Endothelial cell of umbilical vein (primary cell): ENCODE results near the gene OVOL2. TPM values are rescaled to one million over a fixed set of nuclear protein-coding genes. Genes with fewer than 3 reads are reported as not detected.

Experiments used
- BruUV-seq: library from RNA; stranded (reverse); fragments of 400-500 nt; replicated peaks from 2 replicates; lab custom pipeline; 2021; lab: Mats Ljungman, UMichigan
- CTCF ChIA-PET: fragments of 300-600, 350-600 bp; sonication (Branson Sonifier 250); formaldehyde crosslinking; loops from one replicate; lab custom pipeline; 2021; ENCODE audit warnings: antibody characterized with exemption, inconsistent platforms; lab: Charles Lee
- POLR2A ChIA-PET: fragments of 300-600, 350-600 bp; sonication (Branson Sonifier 250); formaldehyde crosslinking; loops from one replicate; lab custom pipeline; 2021; ENCODE audit warnings: antibody characterized with exemption, inconsistent platforms; lab: Charles Lee
- DNase-seq: peaks from one replicate; pipeline ENCODE4 v3.0.0-alpha.2; 2011; ENCODE audit warnings: low read depth, low spot score
- FAIRE-seq: peaks from 2 replicates; lab custom pipeline; 2011; peaks lifted over from hg19 to GRCh38; lab: Jason Lieb, UNC
- H2AFZ ChIP-seq: 2 replicates; pipeline ENCODE4 v1.6.0; 2012; ENCODE audit warnings: low read depth, low read length, control low read depth, inconsistent platforms
- H3K27ac ChIP-seq: 2 replicates; pipeline ENCODE4 v1.5.1; 2011; ENCODE audit warnings: low read depth, mild to moderate bottlenecking, control low read depth, low read length, moderate library complexity; ENCODE audit not compliant: insufficient read depth
- H3K27me3 ChIP-seq, 2 experiments: 2 replicates each; pipeline versions ENCODE4 v1.6.0 to v1.6.1; 2011; ENCODE audit warnings: low read length in 2 of 2, mixed read lengths in 1 of 2; ENCODE audit not compliant: control insufficient read depth in 2 of 2, insufficient read depth in 2 of 2
- H3K36me3 ChIP-seq, 2 experiments: 2 replicates in 1 of 2; 3 replicates in 1 of 2; pipeline ENCODE4 v1.5.1; 2011; ENCODE audit warnings: low read length in 2 of 2, mild to moderate bottlenecking in 1 of 2, moderate library complexity in 1 of 2; ENCODE audit not compliant: control insufficient read depth in 2 of 2, insufficient read depth in 2 of 2; ENCODE audit errors: extremely low read depth in 1 of 2
- H3K4me1 ChIP-seq: 3 replicates; pipeline ENCODE4 v1.5.1; 2011; ENCODE audit warnings: mild to moderate bottlenecking, low read length; ENCODE audit not compliant: control insufficient read depth, insufficient read depth; ENCODE audit errors: extremely low read depth
- H3K4me2 ChIP-seq: 2 replicates; pipeline ENCODE4 v1.6.1; 2011; ENCODE audit warnings: low read length, control low read depth, mixed read lengths; ENCODE audit not compliant: insufficient read depth
- H3K4me3 ChIP-seq, 3 experiments: fragments of 200-600 bp in 1 of 3; sonication (generic), shearing (Covaris generic) in 1 of 3; replicated peaks in 1 of 3; 2 replicates each; pipeline ENCODE4 v1.5.1; 2011 to 2016; ENCODE audit warnings: control low read depth in 3 of 3, low read length in 3 of 3, mild to moderate bottlenecking in 2 of 3, inconsistent platforms in 1 of 3, low read depth in 1 of 3, moderate library complexity in 1 of 3; ENCODE audit not compliant: insufficient read depth in 1 of 3
- H3K79me2 ChIP-seq: 2 replicates; pipeline ENCODE4 v1.6.0; 2012; ENCODE audit warnings: low read length, inconsistent platforms; ENCODE audit not compliant: control insufficient read depth, insufficient read depth
- H3K9ac ChIP-seq: replicated peaks from 2 replicates; pipeline ENCODE3; 2011; ENCODE audit warnings: low read length, control low read depth; ENCODE audit not compliant: insufficient read depth; ENCODE audit errors: extremely low read depth
- H3K9me1 ChIP-seq: replicated peaks from 3 replicates; pipeline ENCODE4 v1.6.0; 2011; ENCODE audit warnings: mild to moderate bottlenecking, low read length; ENCODE audit not compliant: control insufficient read depth, insufficient read depth; ENCODE audit errors: extremely low read depth
- H3K9me3 ChIP-seq: replicated peaks from 2 replicates; pipeline ENCODE4 v1.5.1; 2012; ENCODE audit warnings: low read length, inconsistent platforms; ENCODE audit not compliant: control insufficient read depth, insufficient read depth
- H4K20me1 ChIP-seq: replicated peaks from 2 replicates; pipeline ENCODE3; 2011; ENCODE audit warnings: mild to moderate bottlenecking, low read length; ENCODE audit not compliant: control insufficient read depth, insufficient read depth; ENCODE audit errors: extremely low read depth
- EZH2 ChIP-seq: IDR thresholded peaks from 2 replicates; pipeline ENCODE4 v1.6.1; 2012; ENCODE audit warnings: borderline replicate concordance, low read depth, mild to moderate bottlenecking, moderate library complexity, low read length, inconsistent platforms; ENCODE audit not compliant: severe bottlenecking
- GATA2 ChIP-seq: IDR thresholded peaks from 2 replicates; pipeline ENCODE4 v1.7.0; 2011; ENCODE audit warnings: low read depth, mild to moderate bottlenecking, moderate library complexity, mixed read lengths, low read length; ENCODE audit not compliant: insufficient read length, insufficient read depth
- dilution Hi-C: fragments of 300-500 bp; cut with MboI; formaldehyde crosslinking; loops from one replicate; pipeline ENCODE4 v1.15.0; 2019; ENCODE audit warnings: low sequenced_read_pairs; ENCODE audit not compliant: extremely low pct_ligation_motif_present
- intact Hi-C: fragments of 100-400 bp; cut with micrococcal nuclease; formaldehyde crosslinking; loops from one replicate; pipeline ENCODE4 v1.10.0; 2022
- polyA plus RNA-seq, 4 experiments: library from polyadenylated mRNA; depleted of rRNA in 3 of 4; stranded (reverse) in 3 of 4; unstranded in 1 of 4; fragments of >200 nt; gene quantifications; 2 replicates each; pipeline versions ENCODE4 v1.2.1 to v1.2.3, GENCODE V29; 2011 to 2012; ENCODE audit warnings: missing spikeins in 1 of 4
- total RNA-seq: library from RNA; stranded (reverse); gene quantifications from 2 replicates; pipeline ENCODE4 v1.2.3, GENCODE V29; 2021

Gene OVOL2
- total and polyA plus RNA-seq, 2 donors (not counting 3 experiments of a cell fraction or from before 2014, with no cell fraction given) = not detected

- BruUV-seq = no TSS peak
Observed at GRCh38 chr20:18024606-18025127, 33.0 kb downstream of the OVOL2 start.

GRCh38 chr20:18020931-18021330 is 36.8 kb downstream of the OVOL2 start:
- Histone ChIP-seq H3K9me3 (no peaks in the 10 kb centered on the region), H3K4me3 (no peak overlapping the region), H3K27me3 (no peaks in the 10 kb centered on the region), H3K4me1 (no peaks in the 10 kb centered on the region), H3K36me3 (no peaks in the 10 kb centered on the region), H3K9me1 (no peaks in the 10 kb centered on the region), H3K79me2 (no peaks in the 10 kb centered on the region), H2AFZ (no peak overlapping the region), H3K4me2 (no peak overlapping the region), H3K9ac (no peak overlapping the region), H4K20me1 (no peaks in the 10 kb centered on the region), H3K27ac (no peak overlapping the region)
- no TSS peak for BruUV-seq
- dilution Hi-C loops (no loop called here), intact Hi-C loops (no loop called here)
- TF ChIP-seq GATA2 = no peak
- CTCF ChIA-PET = interaction anchor here (1.2 kb wide), 1 partner anchor 82 kb away, joined by 3 read pairs; no protein-coding TSS in a partner anchor
- POLR2A ChIA-PET = no interaction called here
- no peak for DNase-seq
- FAIRE-seq = no peak

More at GRCh38 chr20:18024606-18025127, 33.0 kb downstream of the OVOL2 start:
- H3K27me3 ChIP-seq = no peaks in the 10 kb centered on the region
- H3K9ac ChIP-seq = no peak overlapping the region
- CTCF ChIA-PET = no interaction called here
- H3K9me1 ChIP-seq = no peaks in the 10 kb centered on the region
- H3K27ac ChIP-seq = no peak overlapping the region
- dilution Hi-C loops (no loop called here), intact Hi-C loops (no loop called here)
- DNase-seq (no peak), FAIRE-seq (no peak)
- TF ChIP-seq EZH2 = no peak
- H3K4me2 ChIP-seq = no peak overlapping the region
- H2AFZ ChIP-seq = no peak overlapping the region
- no peaks in the 10 kb centered on the region for H3K4me1 ChIP-seq
- H3K4me3 ChIP-seq = no peak overlapping the region
- H4K20me1 ChIP-seq = no peaks in the 10 kb centered on the region
- H3K9me3 ChIP-seq = no peaks in the 10 kb centered on the region
- H3K36me3 ChIP-seq = no peaks in the 10 kb centered on the region
- POLR2A ChIA-PET = interaction anchor here (0.6 kb wide), 1 partner anchor 319 kb away, joined by 5 read pairs; no protein-coding TSS in a partner anchor
- no peaks in the 10 kb centered on the region for H3K79me2 ChIP-seq
